Measurements from ENCODE around the gene PTCH2.

DNA sequence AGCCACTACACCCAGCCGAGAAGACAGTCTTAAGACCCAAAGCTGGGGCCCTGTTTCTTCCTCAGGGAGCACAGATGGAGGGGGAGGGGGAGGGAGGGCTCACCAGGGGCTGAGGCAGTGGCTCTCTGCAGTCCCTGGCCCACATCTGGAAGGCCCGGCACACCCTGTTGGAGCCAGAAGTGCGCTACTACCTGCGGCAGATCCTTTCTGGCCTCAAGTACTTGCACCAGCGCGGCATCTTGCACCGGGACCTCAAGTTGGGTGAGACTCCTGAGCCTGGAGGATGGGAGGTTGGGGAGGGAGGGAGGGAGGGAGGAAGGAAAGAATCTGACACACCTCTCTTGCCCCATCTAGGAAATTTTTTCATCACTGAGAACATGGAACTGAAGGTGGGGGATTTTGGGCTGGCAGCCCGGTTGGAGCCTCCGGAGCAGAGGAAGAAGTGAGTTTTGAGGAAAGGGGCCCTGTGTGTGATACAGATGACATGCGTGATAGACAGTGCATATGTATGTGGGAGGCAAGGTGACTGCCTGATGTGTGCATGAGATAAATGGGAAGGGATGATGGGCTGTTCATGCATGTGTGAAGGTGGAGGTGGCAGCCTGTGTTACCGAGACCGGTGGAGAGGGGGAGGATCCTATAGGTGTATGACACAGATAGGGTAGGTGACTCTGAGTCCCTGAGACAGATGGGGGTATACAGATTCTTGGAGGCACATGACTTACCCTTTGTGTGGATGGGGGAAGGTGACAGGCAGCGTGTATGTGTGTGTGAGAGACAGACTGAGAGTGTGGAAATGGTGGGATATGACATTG is 41.4 kb downstream of the PTCH2 start:
- TF ChIP-seq, protein P1, sequence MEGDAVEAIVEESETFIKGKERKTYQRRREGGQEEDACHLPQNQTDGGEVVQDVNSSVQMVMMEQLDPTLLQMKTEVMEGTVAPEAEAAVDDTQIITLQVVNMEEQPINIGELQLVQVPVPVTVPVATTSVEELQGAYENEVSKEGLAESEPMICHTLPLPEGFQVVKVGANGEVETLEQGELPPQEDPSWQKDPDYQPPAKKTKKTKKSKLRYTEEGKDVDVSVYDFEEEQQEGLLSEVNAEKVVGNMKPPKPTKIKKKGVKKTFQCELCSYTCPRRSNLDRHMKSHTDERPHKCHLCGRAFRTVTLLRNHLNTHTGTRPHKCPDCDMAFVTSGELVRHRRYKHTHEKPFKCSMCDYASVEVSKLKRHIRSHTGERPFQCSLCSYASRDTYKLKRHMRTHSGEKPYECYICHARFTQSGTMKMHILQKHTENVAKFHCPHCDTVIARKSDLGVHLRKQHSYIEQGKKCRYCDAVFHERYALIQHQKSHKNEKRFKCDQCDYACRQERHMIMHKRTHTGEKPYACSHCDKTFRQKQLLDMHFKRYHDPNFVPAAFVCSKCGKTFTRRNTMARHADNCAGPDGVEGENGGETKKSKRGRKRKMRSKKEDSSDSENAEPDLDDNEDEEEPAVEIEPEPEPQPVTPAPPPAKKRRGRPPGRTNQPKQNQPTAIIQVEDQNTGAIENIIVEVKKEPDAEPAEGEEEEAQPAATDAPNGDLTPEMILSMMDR (IDR thresholded peaks at IDR 0.05): no peak
- no peak for TF ChIP-seq POLR2A (IDR thresholded peaks at IDR 0.05)
